ENCODE measurements around the gene ASB7.

DNA sequence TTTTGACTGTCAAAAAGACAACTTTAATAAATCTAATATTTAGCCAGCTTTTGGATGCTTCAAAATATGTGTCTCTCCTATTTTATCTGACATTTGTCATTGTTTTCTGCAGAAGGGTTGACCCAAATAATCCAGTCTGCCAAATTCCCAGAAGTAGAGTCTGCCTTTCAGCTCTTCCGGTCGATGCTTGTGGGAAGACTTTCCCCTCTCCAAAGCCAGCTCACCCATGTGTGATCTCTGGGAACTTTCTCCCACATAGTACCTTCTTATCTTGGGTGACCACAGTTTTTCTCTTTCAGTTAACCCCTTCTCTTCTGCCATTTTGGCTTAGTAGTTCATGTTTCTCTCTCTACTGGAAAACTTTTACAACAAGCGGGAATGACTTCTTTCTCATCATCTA lies 94.1 kb downstream of the ASB7 start:
- no peak for TF ChIP-seq ZNF114 (CRISPR knock-in tag; IDR thresholded peaks at IDR 0.05)
- TF ChIP-seq, protein P1, sequence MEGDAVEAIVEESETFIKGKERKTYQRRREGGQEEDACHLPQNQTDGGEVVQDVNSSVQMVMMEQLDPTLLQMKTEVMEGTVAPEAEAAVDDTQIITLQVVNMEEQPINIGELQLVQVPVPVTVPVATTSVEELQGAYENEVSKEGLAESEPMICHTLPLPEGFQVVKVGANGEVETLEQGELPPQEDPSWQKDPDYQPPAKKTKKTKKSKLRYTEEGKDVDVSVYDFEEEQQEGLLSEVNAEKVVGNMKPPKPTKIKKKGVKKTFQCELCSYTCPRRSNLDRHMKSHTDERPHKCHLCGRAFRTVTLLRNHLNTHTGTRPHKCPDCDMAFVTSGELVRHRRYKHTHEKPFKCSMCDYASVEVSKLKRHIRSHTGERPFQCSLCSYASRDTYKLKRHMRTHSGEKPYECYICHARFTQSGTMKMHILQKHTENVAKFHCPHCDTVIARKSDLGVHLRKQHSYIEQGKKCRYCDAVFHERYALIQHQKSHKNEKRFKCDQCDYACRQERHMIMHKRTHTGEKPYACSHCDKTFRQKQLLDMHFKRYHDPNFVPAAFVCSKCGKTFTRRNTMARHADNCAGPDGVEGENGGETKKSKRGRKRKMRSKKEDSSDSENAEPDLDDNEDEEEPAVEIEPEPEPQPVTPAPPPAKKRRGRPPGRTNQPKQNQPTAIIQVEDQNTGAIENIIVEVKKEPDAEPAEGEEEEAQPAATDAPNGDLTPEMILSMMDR (conservative IDR thresholded peaks at IDR 0.05; ENCODE audit: low read depth in 2 of 2): no peak
- TF ChIP-seq, protein P2, sequence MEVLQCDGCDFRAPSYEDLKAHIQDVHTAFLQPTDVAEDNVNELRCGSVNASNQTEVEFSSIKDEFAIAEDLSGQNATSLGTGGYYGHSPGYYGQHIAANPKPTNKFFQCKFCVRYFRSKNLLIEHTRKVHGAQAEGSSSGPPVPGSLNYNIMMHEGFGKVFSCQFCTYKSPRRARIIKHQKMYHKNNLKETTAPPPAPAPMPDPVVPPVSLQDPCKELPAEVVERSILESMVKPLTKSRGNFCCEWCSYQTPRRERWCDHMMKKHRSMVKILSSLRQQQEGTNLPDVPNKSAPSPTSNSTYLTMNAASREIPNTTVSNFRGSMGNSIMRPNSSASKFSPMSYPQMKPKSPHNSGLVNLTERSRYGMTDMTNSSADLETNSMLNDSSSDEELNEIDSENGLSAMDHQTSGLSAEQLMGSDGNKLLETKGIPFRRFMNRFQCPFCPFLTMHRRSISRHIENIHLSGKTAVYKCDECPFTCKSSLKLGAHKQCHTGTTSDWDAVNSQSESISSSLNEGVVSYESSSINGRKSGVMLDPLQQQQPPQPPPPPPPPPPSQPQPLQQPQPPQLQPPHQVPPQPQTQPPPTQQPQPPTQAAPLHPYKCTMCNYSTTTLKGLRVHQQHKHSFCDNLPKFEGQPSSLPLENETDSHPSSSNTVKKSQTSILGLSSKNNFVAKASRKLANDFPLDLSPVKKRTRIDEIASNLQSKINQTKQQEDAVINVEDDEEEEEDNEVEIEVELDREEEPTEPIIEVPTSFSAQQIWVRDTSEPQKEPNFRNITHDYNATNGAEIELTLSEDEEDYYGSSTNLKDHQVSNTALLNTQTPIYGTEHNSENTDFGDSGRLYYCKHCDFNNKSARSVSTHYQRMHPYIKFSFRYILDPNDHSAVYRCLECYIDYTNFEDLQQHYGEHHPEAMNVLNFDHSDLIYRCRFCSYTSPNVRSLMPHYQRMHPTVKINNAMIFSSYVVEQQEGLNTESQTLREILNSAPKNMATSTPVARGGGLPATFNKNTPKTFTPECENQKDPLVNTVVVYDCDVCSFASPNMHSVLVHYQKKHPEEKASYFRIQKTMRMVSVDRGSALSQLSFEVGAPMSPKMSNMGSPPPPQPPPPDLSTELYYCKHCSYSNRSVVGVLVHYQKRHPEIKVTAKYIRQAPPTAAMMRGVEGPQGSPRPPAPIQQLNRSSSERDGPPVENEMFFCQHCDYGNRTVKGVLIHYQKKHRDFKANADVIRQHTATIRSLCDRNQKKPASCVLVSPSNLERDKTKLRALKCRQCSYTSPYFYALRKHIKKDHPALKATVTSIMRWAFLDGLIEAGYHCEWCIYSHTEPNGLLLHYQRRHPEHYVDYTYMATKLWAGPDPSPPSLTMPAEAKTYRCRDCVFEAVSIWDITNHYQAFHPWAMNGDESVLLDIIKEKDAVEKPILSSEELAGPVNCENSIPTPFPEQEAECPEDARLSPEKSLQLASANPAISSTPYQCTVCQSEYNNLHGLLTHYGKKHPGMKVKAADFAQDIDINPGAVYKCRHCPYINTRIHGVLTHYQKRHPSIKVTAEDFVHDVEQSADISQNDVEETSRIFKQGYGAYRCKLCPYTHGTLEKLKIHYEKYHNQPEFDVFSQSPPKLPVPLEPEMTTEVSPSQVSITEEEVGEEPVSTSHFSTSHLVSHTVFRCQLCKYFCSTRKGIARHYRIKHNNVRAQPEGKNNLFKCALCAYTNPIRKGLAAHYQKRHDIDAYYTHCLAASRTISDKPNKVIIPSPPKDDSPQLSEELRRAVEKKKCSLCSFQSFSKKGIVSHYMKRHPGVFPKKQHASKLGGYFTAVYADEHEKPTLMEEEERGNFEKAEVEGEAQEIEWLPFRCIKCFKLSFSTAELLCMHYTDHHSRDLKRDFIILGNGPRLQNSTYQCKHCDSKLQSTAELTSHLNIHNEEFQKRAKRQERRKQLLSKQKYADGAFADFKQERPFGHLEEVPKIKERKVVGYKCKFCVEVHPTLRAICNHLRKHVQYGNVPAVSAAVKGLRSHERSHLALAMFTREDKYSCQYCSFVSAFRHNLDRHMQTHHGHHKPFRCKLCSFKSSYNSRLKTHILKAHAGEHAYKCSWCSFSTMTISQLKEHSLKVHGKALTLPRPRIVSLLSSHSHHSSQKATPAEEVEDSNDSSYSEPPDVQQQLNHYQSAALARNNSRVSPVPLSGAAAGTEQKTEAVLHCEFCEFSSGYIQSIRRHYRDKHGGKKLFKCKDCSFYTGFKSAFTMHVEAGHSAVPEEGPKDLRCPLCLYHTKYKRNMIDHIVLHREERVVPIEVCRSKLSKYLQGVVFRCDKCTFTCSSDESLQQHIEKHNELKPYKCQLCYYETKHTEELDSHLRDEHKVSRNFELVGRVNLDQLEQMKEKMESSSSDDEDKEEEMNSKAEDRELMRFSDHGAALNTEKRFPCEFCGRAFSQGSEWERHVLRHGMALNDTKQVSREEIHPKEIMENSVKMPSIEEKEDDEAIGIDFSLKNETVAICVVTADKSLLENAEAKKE (CRISPR knock-in tag; IDR thresholded peaks at IDR 0.05): no peak

Measured in GM23338 (cell line).